ENCODE measurements around the gene SGMS1.

The SGMS1 gene

DNA sequence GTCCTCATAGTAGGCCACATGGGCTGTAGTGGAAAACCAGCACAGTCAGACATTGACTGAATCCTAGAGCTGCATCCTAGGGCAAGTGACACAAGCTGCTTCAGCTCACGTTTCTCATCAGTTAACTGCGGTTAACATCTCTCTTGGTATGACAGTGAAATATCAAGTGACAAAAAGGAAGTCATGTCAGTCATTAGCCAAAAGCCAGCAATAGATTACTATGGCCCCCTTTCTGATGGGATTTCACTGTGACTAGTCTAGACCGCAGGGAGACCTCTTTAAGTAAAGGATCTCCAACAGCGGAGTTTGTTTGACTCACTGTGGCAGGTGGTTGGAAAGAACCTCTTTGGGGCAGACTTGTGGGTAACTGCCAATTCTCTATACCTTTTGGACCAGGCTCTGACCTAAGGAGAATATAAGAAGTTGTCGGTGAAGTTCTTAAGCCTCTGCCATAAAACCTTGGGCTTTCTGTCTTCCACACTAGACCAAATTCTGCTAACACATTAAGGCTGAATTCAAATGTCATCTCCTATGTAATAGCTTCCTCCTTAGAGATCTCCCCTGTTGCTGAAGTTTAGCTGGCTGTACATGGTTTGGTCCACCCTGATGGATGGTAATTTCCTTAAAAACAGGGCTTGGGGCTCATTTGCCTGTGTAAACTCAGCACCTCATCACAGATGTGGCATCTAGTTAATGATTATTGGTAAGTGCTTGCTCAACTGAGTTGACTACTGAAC is 115.3 kb downstream of the SGMS1 start:
- Histone ChIP-seq H3K79me1 (replicated peaks; ENCODE audit: low read length, poor library complexity, severe bottlenecking) (peaks cover 21% of the 10 kb centered on the region), H3K9ac (ENCODE audit: low read length) (no peak overlapping the region), H3K4me1 (ENCODE audit: control insufficient read depth, insufficient read depth, low read depth, low read length) (peaks cover 2% of the 10 kb centered on the region), H3K27me3 (ENCODE audit: control insufficient read depth in 1 of 2, insufficient read depth in 1 of 2, low read length in 2 of 2) (no peaks in the 10 kb centered on the region), H2BK120ac (ENCODE audit: low read depth, low read length) (no peak overlapping the region), H3K23ac (ENCODE audit: low read length in 2 of 2) (no peak overlapping the region), H3K9me3 (ENCODE audit: control insufficient read depth, low read length) (no peaks in the 10 kb centered on the region), H2AFZ (ENCODE audit: low read depth, low read length) (no peak overlapping the region), H3K36me3 (ENCODE audit: control insufficient read depth in 1 of 2, insufficient read depth in 2 of 2, low read depth in 1 of 2, low read length in 2 of 2) (no peaks in the 10 kb centered on the region), H2BK12ac (ENCODE audit: low read length in 2 of 2) (no peak overlapping the region), H4K8ac (ENCODE audit: low read length) (no peak overlapping the region), H3K14ac (ENCODE audit: low read length in 2 of 2) (no peak overlapping the region), H3K4ac (ENCODE audit: low read depth in 1 of 2, low read length in 2 of 2) (no peak overlapping the region), H2BK5ac (ENCODE audit: low read depth, low read length, poor library complexity, severe bottlenecking) (no peak overlapping the region), H2BK15ac (ENCODE audit: low read depth, poor library complexity, severe bottlenecking) (no peak overlapping the region), H4K91ac (ENCODE audit: low read length) (no peak overlapping the region), H3K4me2 (ENCODE audit: low read length, poor library complexity, severe bottlenecking) (no peak overlapping the region), H3K18ac (ENCODE audit: low read depth in 1 of 2, low read length in 2 of 2) (no peak overlapping the region), H2AK5ac (ENCODE audit: low read length, severe bottlenecking) (no peak overlapping the region), H3K4me3 (ENCODE audit: insufficient read depth in 1 of 2, low read depth in 1 of 2, low read length in 2 of 2) (no peak overlapping the region), H3K27ac (ENCODE audit: low read length, poor library complexity, severe bottlenecking) (no peak overlapping the region)
- 100% methylated on average over 5 of the region's 5 CpGs for WGBS
- no peak for DNase-seq

DNA sequence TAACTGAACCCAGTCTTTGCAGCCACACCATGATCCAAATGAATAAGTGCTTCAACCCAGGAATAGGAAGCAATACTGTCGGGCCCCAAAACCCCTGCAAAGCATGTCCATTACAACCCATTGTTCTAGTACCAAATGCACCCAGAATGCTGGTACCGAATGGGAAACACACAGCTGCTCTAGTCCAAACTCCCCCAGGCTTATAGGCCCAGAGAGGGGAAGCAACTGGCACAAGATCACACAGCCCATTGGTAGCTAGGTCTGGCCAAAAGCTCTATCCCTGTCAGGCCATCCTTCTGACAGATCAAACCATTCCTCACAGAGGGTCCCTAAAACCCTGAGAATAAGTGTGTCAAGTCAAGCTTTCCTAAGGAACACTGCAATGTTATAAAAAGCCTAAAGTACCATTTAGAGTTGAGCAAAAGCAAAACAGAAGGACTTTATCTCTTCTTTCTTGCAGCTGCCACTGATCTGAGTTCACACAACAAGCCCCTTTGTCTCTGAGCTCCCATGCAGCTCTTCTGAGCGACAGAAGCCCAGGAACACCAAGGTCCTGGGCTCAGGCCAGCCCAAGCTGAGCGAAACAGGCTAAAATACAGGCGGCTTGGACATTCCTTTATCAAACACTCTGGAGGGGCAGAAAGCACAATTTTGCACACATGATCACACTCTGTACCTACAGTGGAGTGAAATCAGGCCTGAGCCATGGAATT is 116.7 kb downstream of the SGMS1 start:
- Histone ChIP-seq H4K91ac (ENCODE audit: low read length) (peak overlapping the region; percentile 29), H3K79me1 (replicated peaks; ENCODE audit: low read length, poor library complexity, severe bottlenecking) (peaks cover 13% of the 10 kb centered on the region), H2AK5ac (ENCODE audit: low read length, severe bottlenecking) (no peak overlapping the region), H3K9ac (ENCODE audit: low read length) (no peak overlapping the region), H2BK12ac (ENCODE audit: low read length in 2 of 2) (no peak overlapping the region), H2BK15ac (ENCODE audit: low read depth, poor library complexity, severe bottlenecking) (no peak overlapping the region), H2BK5ac (ENCODE audit: low read depth, low read length, poor library complexity, severe bottlenecking) (no peak overlapping the region), H4K8ac (ENCODE audit: low read length) (no peak overlapping the region), H3K4me2 (ENCODE audit: low read length, poor library complexity, severe bottlenecking) (no peak overlapping the region), H3K18ac (ENCODE audit: low read depth in 1 of 2, low read length in 2 of 2) (no peak overlapping the region), H2BK120ac (ENCODE audit: low read depth, low read length) (no peak overlapping the region), H3K27me3 (ENCODE audit: control insufficient read depth in 1 of 2, insufficient read depth in 1 of 2, low read length in 2 of 2) (no peaks in the 10 kb centered on the region), H3K23ac (ENCODE audit: low read length in 2 of 2) (no peak overlapping the region), H3K9me3 (ENCODE audit: control insufficient read depth, low read length) (no peaks in the 10 kb centered on the region), H3K36me3 (ENCODE audit: control insufficient read depth in 1 of 2, insufficient read depth in 2 of 2, low read depth in 1 of 2, low read length in 2 of 2) (no peaks in the 10 kb centered on the region), H3K14ac (ENCODE audit: low read length in 2 of 2) (no peak overlapping the region), H3K4me3 (ENCODE audit: insufficient read depth in 1 of 2, low read depth in 1 of 2, low read length in 2 of 2) (no peak overlapping the region), H2AFZ (ENCODE audit: low read depth, low read length) (no peak overlapping the region), H3K27ac (ENCODE audit: low read length, poor library complexity, severe bottlenecking) (no peak overlapping the region), H3K4ac (ENCODE audit: low read depth in 1 of 2, low read length in 2 of 2) (no peak overlapping the region), H3K4me1 (ENCODE audit: control insufficient read depth, insufficient read depth, low read depth, low read length) (peaks cover 2% of the 10 kb centered on the region)
- DNase-seq = no peak
- WGBS = 91% methylated on average over 5 of the region's 5 CpGs

DNA sequence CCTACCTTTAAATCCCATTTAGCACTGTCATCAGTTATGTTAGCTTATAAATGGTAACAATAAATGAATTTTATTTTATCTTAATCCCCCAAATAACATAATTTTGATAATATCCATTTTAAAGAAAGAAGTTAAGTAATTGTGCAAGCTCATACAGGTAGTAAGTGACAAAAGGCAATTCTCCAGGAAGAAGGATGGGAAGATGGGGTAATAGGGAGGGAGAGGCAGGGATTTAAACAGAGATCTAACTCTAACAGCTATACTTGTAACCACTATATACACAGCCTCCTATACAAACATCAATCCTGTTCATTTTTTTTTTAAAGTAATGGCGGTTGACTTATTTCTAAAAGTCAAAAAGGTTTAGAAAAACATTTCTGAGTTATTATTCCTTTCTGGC is 119.4 kb downstream of the SGMS1 start:
- Histone ChIP-seq H3K36me3 (ENCODE audit: control insufficient read depth in 1 of 2, insufficient read depth in 2 of 2, low read depth in 1 of 2, low read length in 2 of 2) (no peaks in the 10 kb centered on the region), H3K27me3 (ENCODE audit: control insufficient read depth in 1 of 2, insufficient read depth in 1 of 2, low read length in 2 of 2) (no peaks in the 10 kb centered on the region), H2BK5ac (ENCODE audit: low read depth, low read length, poor library complexity, severe bottlenecking) (no peak overlapping the region), H3K4me1 (ENCODE audit: control insufficient read depth, insufficient read depth, low read depth, low read length) (peaks cover 4% of the 10 kb centered on the region), H3K9ac (ENCODE audit: low read length) (no peak overlapping the region), H2BK15ac (ENCODE audit: low read depth, poor library complexity, severe bottlenecking) (no peak overlapping the region), H3K14ac (ENCODE audit: low read length in 2 of 2) (no peak overlapping the region), H3K18ac (ENCODE audit: low read depth in 1 of 2, low read length in 2 of 2) (no peak overlapping the region), H4K8ac (ENCODE audit: low read length) (no peak overlapping the region), H3K23ac (ENCODE audit: low read length in 2 of 2) (no peak overlapping the region), H4K91ac (ENCODE audit: low read length) (no peak overlapping the region), H3K9me3 (ENCODE audit: control insufficient read depth, low read length) (no peaks in the 10 kb centered on the region), H3K4me3 (ENCODE audit: insufficient read depth in 1 of 2, low read depth in 1 of 2, low read length in 2 of 2) (no peak overlapping the region), H2AFZ (ENCODE audit: low read depth, low read length) (no peak overlapping the region), H3K4ac (ENCODE audit: low read depth in 1 of 2, low read length in 2 of 2) (no peak overlapping the region), H2AK5ac (ENCODE audit: low read length, severe bottlenecking) (no peak overlapping the region), H2BK12ac (ENCODE audit: low read length in 2 of 2) (no peak overlapping the region), H3K27ac (ENCODE audit: low read length, poor library complexity, severe bottlenecking) (no peak overlapping the region), H2BK120ac (ENCODE audit: low read depth, low read length) (no peak overlapping the region), H3K4me2 (ENCODE audit: low read length, poor library complexity, severe bottlenecking) (no peak overlapping the region), H3K79me1 (replicated peaks; ENCODE audit: low read length, poor library complexity, severe bottlenecking) (peaks cover 21% of the 10 kb centered on the region)
- no peak for DNase-seq
- no CpG with 5 or more reads among the region's 1 CpG for WGBS

DNA sequence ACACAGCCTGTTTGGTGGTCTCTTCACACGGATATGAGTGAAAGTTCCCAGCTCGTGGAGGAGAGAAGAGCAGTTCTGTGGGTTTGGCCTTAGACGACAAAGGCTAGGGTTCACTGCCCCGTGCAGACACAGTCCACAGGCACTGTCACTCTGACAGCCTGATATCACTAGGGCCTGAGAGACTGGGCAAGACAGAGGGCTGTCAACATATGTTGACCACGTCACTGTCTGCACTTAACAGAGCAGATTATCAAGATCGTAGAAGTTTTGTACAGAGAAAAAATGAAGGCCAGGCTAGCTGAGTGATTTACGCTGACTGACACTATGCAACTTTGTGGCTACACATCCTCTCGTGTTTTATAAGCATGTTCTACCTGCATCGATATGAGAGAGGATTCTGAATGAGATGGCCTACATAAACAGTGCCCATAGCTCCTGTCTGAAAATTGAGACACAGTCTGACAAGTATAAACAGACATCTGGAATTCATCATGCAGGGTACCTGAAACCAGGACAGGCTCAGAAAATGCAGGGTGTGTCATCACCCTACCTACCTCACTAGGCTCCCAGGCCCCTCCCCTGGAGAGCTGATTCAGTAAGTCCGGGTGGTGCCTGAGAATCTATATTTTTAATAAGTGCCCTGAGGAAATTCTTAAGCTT is 120.0 kb downstream of the SGMS1 start:
- Histone ChIP-seq H3K4ac (ENCODE audit: low read depth in 1 of 2, low read length in 2 of 2) (no peak overlapping the region), H3K9me3 (ENCODE audit: control insufficient read depth, low read length) (no peaks in the 10 kb centered on the region), H3K36me3 (ENCODE audit: control insufficient read depth in 1 of 2, insufficient read depth in 2 of 2, low read depth in 1 of 2, low read length in 2 of 2) (no peaks in the 10 kb centered on the region), H3K4me1 (ENCODE audit: control insufficient read depth, insufficient read depth, low read depth, low read length) (peaks cover 4% of the 10 kb centered on the region), H3K79me1 (replicated peaks; ENCODE audit: low read length, poor library complexity, severe bottlenecking) (peaks cover 21% of the 10 kb centered on the region), H3K27ac (ENCODE audit: low read length, poor library complexity, severe bottlenecking) (no peak overlapping the region), H3K14ac (ENCODE audit: low read length in 2 of 2) (no peak overlapping the region), H2BK120ac (ENCODE audit: low read depth, low read length) (no peak overlapping the region), H3K27me3 (ENCODE audit: control insufficient read depth in 1 of 2, insufficient read depth in 1 of 2, low read length in 2 of 2) (no peaks in the 10 kb centered on the region), H2BK12ac (ENCODE audit: low read length in 2 of 2) (no peak overlapping the region), H2BK5ac (ENCODE audit: low read depth, low read length, poor library complexity, severe bottlenecking) (no peak overlapping the region), H2BK15ac (ENCODE audit: low read depth, poor library complexity, severe bottlenecking) (no peak overlapping the region), H2AFZ (ENCODE audit: low read depth, low read length) (no peak overlapping the region), H3K18ac (ENCODE audit: low read depth in 1 of 2, low read length in 2 of 2) (no peak overlapping the region), H4K91ac (ENCODE audit: low read length) (no peak overlapping the region), H3K23ac (ENCODE audit: low read length in 2 of 2) (no peak overlapping the region), H4K8ac (ENCODE audit: low read length) (no peak overlapping the region), H3K9ac (ENCODE audit: low read length) (no peak overlapping the region), H2AK5ac (ENCODE audit: low read length, severe bottlenecking) (no peak overlapping the region), H3K4me3 (ENCODE audit: insufficient read depth in 1 of 2, low read depth in 1 of 2, low read length in 2 of 2) (no peak overlapping the region), H3K4me2 (ENCODE audit: low read length, poor library complexity, severe bottlenecking) (no peak overlapping the region)
- 72% methylated on average over 9 of the region's 10 CpGs for WGBS
- DNase-seq = no peak
